SK-N-SH treated with all-trans-retinoic acid at 6 μM for 48 hours (cell line): ENCODE measurements around the gene LYPD3.

Source experiments
- ATAC-seq: fragments of 200-7000 bp; cut with Tn5 transposase; 3 replicates; pipeline ENCODE4 v1.9.1; 2020; ENCODE audit warnings: mild to moderate bottlenecking, moderate library complexity
- ARNTL ChIP-seq: fragments of 450-650 bp; formaldehyde crosslinking; IDR thresholded peaks from 2 replicates; pipeline ENCODE4 v1.5.0; 2020; ENCODE audit warnings: low read depth, mild to moderate bottlenecking, moderate library complexity, borderline replicate concordance
- BACH2 ChIP-seq: fragments of 250-450 bp; sonication (Bioruptor Pico); IDR thresholded peaks from 2 replicates; pipeline ENCODE4 v1.9.0; 2021; ENCODE audit warnings: mild to moderate bottlenecking, borderline replicate concordance
- CSDC2 ChIP-seq: fragments of 250-450 bp; sonication (Bioruptor Pico); IDR thresholded peaks from 2 replicates; pipeline ENCODE4 v1.5.0; 2020; ENCODE audit warnings: mild to moderate bottlenecking, moderate library complexity
- ESRRG ChIP-seq: fragments of 250-450 bp; sonication (Bioruptor Pico); IDR thresholded peaks from 2 replicates; pipeline ENCODE4 v1.6.1; 2021; ENCODE audit warnings: mild to moderate bottlenecking
- GLIS3 ChIP-seq: fragments of 250-450 bp; sonication (Bioruptor Pico); IDR thresholded peaks from 2 replicates; pipeline ENCODE4 v1.5.0; 2020; ENCODE audit warnings: mild to moderate bottlenecking, moderate library complexity
- ISL1 ChIP-seq: fragments of 250-450 bp; sonication (Bioruptor Pico); IDR thresholded peaks from 2 replicates; pipeline ENCODE4 v2.1.2; 2022; ENCODE audit warnings: mild to moderate bottlenecking, moderate library complexity
- OSR1 ChIP-seq: fragments of 250-450 bp; sonication (Bioruptor Pico); IDR thresholded peaks from 2 replicates; pipeline ENCODE4 v1.8.0; 2022; ENCODE audit warnings: moderate library complexity, mild to moderate bottlenecking, inconsistent platforms
- PPARA ChIP-seq: fragments of 250-450 bp; sonication (Bioruptor Pico); IDR thresholded peaks from 2 replicates; pipeline ENCODE4 v1.5.0; 2020; ENCODE audit warnings: mild to moderate bottlenecking, borderline replicate concordance
- RARB ChIP-seq: fragments of 250-450 bp; sonication (Bioruptor Pico); IDR thresholded peaks from 2 replicates; pipeline ENCODE4 v1.8.0; 2021; ENCODE audit warnings: mild to moderate bottlenecking, moderate library complexity
- SNAI2 ChIP-seq: fragments of 250-450 bp; sonication (Bioruptor Pico); IDR thresholded peaks from 2 replicates; pipeline ENCODE4 v1.5.0; 2020; ENCODE audit warnings: mild to moderate bottlenecking, moderate library complexity
- TCF4 ChIP-seq: fragments of 250-450 bp; sonication (Bioruptor Pico); IDR thresholded peaks from 2 replicates; pipeline ENCODE4 v1.8.0; 2021; ENCODE audit warnings: mild to moderate bottlenecking, moderate library complexity, borderline replicate concordance
- TOX ChIP-seq: fragments of 250-450 bp; sonication (Bioruptor Pico); IDR thresholded peaks from 2 replicates; pipeline ENCODE4 v1.8.0; 2021; ENCODE audit warnings: mild to moderate bottlenecking, moderate library complexity, borderline replicate concordance
- ZC3H10 ChIP-seq: fragments of 250-450 bp; sonication (Bioruptor Pico); IDR thresholded peaks from 2 replicates; pipeline ENCODE4 v1.5.1; 2021; ENCODE audit warnings: mild to moderate bottlenecking, moderate library complexity
- ZFP3 ChIP-seq: fragments of 250-450 bp; sonication (Bioruptor Pico); IDR thresholded peaks from 2 replicates; pipeline ENCODE4 v1.5.0; 2020; ENCODE audit warnings: mild to moderate bottlenecking, moderate library complexity
- ZFP30 ChIP-seq: fragments of 450-650 bp; formaldehyde crosslinking; IDR thresholded peaks from 2 replicates; pipeline ENCODE4 v1.5.0; 2022; ENCODE audit warnings: mild to moderate bottlenecking, moderate library complexity
- ZNF565 ChIP-seq: fragments of 450-650 bp; formaldehyde crosslinking; conservative IDR thresholded peaks from 2 replicates; pipeline ENCODE4 v1.5.0; 2020; ENCODE audit warnings: low read depth, mild to moderate bottlenecking, moderate library complexity
- ZNF8 ChIP-seq: fragments of 450-650 bp; formaldehyde crosslinking; IDR thresholded peaks from 2 replicates; pipeline ENCODE4 v1.5.0; 2020; ENCODE audit warnings: mild to moderate bottlenecking, moderate library complexity
- TF ChIP-seq, protein P1 (sequence below): fragments of 250-450 bp; sonication (Bioruptor Pico); IDR thresholded peaks from 2 replicates; pipeline ENCODE4 v1.8.0; 2020; ENCODE audit warnings: mild to moderate bottlenecking, moderate library complexity, borderline replicate concordance
- TF ChIP-seq, protein P2 (sequence below): fragments of 250-450 bp; sonication (Bioruptor Pico); IDR thresholded peaks from 2 replicates; pipeline ENCODE4 v1.5.1; 2020; ENCODE audit warnings: low read depth, mild to moderate bottlenecking, moderate library complexity
- TF ChIP-seq, protein P3 (sequence below): fragments of 250-450 bp; sonication (Bioruptor Pico); IDR thresholded peaks from 2 replicates; pipeline ENCODE4 v1.8.0; 2021; ENCODE audit warnings: low read depth, mild to moderate bottlenecking, moderate library complexity, borderline replicate concordance
- TF ChIP-seq, protein P4 (sequence below): fragments of 250-450 bp; sonication (Bioruptor Pico); IDR thresholded peaks from 2 replicates; pipeline ENCODE4 v1.5.0; 2020; ENCODE audit warnings: mild to moderate bottlenecking, moderate library complexity
- TF ChIP-seq, protein P5 (sequence below): fragments of 250-450 bp; sonication (Bioruptor Pico); IDR thresholded peaks from 2 replicates; pipeline ENCODE4 v1.5.1; 2021; ENCODE audit warnings: mild to moderate bottlenecking, moderate library complexity

Gene LYPD3

DNA sequence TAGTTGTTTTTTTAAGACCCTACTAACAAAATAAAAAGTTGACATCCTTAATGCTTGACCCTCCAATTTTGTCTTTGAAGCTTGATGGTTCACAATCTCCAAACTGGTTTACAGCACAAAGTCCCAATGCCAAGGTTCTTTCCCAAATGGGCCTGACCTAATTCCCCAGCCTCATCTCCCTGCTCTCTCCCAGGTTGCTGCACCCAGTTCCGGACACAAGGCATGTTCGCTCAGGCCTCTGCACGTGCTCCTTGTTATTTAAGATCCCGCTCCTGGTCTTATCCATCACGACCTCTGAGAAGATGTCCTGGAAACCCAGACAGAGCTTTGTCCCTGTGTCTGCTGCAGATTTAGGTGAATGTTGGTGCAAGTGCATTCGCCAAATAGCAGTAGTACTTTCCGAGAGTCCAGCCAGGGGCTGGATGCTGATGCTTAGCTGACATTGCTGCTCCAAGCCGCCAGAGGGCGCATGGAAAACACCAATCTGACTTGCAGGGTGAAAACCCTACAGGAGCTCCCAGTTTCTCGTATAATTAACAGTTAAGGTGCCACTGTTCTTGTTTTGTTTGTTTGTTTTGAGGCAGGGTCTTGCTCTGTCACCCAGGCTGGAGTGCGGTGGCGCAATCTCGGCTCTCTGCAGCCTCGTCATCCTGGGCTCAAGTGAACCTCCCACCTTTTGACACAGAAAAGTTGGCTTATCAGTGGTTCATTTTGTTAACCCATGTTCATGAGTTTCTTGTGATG lies 18.5 kb downstream of the LYPD3 start:
- ATAC-seq = peak; percentile 93
- TF ChIP-seq, protein P1, sequence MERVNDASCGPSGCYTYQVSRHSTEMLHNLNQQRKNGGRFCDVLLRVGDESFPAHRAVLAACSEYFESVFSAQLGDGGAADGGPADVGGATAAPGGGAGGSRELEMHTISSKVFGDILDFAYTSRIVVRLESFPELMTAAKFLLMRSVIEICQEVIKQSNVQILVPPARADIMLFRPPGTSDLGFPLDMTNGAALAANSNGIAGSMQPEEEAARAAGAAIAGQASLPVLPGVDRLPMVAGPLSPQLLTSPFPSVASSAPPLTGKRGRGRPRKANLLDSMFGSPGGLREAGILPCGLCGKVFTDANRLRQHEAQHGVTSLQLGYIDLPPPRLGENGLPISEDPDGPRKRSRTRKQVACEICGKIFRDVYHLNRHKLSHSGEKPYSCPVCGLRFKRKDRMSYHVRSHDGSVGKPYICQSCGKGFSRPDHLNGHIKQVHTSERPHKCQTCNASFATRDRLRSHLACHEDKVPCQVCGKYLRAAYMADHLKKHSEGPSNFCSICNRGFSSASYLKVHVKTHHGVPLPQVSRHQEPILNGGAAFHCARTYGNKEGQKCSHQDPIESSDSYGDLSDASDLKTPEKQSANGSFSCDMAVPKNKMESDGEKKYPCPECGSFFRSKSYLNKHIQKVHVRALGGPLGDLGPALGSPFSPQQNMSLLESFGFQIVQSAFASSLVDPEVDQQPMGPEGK (CRISPR knock-in tag) = no peak
- TF ChIP-seq, protein P2, sequence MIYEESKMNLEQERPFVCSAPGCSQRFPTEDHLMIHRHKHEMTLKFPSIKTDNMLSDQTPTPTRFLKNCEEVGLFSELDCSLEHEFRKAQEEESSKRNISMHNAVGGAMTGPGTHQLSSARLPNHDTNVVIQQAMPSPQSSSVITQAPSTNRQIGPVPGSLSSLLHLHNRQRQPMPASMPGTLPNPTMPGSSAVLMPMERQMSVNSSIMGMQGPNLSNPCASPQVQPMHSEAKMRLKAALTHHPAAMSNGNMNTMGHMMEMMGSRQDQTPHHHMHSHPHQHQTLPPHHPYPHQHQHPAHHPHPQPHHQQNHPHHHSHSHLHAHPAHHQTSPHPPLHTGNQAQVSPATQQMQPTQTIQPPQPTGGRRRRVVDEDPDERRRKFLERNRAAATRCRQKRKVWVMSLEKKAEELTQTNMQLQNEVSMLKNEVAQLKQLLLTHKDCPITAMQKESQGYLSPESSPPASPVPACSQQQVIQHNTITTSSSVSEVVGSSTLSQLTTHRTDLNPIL (CRISPR knock-in tag) = no peak
- TF ChIP-seq, protein P3, sequence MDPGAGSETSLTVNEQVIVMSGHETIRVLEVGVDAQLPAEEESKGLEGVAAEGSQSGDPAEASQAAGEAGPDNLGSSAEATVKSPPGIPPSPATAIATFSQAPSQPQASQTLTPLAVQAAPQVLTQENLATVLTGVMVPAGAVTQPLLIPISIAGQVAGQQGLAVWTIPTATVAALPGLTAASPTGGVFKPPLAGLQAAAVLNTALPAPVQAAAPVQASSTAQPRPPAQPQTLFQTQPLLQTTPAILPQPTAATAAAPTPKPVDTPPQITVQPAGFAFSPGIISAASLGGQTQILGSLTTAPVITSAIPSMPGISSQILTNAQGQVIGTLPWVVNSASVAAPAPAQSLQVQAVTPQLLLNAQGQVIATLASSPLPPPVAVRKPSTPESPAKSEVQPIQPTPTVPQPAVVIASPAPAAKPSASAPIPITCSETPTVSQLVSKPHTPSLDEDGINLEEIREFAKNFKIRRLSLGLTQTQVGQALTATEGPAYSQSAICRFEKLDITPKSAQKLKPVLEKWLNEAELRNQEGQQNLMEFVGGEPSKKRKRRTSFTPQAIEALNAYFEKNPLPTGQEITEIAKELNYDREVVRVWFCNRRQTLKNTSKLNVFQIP = no peak
- no peak for TF ChIP-seq PPARA (CRISPR knock-in tag)
- no peak for TF ChIP-seq BACH2 (CRISPR knock-in tag)
- no peak for TF ChIP-seq ZFP30 (CRISPR knock-in tag)
- TF ChIP-seq CSDC2 = no peak
- TF ChIP-seq ZNF8 (CRISPR knock-in tag) = no peak
- TF ChIP-seq ZC3H10 (CRISPR knock-in tag) = no peak
- no peak for TF ChIP-seq RARB (CRISPR knock-in tag)
- TF ChIP-seq GLIS3 = no peak
- no peak for TF ChIP-seq SNAI2
- no peak for TF ChIP-seq TCF4 (CRISPR knock-in tag)
- TF ChIP-seq, protein P4, sequence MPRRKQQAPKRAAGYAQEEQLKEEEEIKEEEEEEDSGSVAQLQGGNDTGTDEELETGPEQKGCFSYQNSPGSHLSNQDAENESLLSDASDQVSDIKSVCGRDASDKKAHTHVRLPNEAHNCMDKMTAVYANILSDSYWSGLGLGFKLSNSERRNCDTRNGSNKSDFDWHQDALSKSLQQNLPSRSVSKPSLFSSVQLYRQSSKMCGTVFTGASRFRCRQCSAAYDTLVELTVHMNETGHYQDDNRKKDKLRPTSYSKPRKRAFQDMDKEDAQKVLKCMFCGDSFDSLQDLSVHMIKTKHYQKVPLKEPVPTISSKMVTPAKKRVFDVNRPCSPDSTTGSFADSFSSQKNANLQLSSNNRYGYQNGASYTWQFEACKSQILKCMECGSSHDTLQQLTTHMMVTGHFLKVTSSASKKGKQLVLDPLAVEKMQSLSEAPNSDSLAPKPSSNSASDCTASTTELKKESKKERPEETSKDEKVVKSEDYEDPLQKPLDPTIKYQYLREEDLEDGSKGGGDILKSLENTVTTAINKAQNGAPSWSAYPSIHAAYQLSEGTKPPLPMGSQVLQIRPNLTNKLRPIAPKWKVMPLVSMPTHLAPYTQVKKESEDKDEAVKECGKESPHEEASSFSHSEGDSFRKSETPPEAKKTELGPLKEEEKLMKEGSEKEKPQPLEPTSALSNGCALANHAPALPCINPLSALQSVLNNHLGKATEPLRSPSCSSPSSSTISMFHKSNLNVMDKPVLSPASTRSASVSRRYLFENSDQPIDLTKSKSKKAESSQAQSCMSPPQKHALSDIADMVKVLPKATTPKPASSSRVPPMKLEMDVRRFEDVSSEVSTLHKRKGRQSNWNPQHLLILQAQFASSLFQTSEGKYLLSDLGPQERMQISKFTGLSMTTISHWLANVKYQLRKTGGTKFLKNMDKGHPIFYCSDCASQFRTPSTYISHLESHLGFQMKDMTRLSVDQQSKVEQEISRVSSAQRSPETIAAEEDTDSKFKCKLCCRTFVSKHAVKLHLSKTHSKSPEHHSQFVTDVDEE = no peak
- no peak for TF ChIP-seq TOX (CRISPR knock-in tag)
- no peak for TF ChIP-seq ZNF565 (CRISPR knock-in tag)
- TF ChIP-seq ISL1 (CRISPR knock-in tag) = no peak

DNA sequence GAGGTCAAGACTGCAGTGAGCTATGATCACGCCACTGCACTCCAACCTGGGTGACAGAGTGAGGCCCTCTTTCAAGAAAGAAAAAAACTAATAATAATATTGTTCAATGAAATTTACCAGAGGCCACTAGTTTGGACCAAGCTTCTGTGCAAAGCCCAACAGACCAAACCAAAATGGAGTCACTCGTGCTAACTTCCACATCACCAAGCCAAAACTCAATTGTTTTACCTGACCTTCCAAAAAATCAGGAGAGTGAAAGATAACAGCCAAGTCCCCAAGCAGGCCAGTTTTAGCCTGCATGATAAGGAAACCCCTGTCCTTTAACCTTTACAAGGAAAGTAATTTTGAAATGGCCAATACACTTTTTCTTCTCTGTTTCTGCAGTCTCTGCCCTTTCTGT lies 20.0 kb downstream of the LYPD3 start:
- TF ChIP-seq ZNF8 (CRISPR knock-in tag) (no peak), SNAI2 (no peak), CSDC2 (no peak), PPARA (CRISPR knock-in tag) (no peak), ZFP30 (CRISPR knock-in tag) (no peak), ZFP3 (CRISPR knock-in tag) (no peak), ESRRG (CRISPR knock-in tag) (no peak), RARB (CRISPR knock-in tag) (no peak), OSR1 (CRISPR knock-in tag) (no peak), BACH2 (CRISPR knock-in tag) (no peak), ARNTL (no peak)
- TF ChIP-seq, protein P1 (CRISPR knock-in tag) = no peak
- TF ChIP-seq, protein P5, sequence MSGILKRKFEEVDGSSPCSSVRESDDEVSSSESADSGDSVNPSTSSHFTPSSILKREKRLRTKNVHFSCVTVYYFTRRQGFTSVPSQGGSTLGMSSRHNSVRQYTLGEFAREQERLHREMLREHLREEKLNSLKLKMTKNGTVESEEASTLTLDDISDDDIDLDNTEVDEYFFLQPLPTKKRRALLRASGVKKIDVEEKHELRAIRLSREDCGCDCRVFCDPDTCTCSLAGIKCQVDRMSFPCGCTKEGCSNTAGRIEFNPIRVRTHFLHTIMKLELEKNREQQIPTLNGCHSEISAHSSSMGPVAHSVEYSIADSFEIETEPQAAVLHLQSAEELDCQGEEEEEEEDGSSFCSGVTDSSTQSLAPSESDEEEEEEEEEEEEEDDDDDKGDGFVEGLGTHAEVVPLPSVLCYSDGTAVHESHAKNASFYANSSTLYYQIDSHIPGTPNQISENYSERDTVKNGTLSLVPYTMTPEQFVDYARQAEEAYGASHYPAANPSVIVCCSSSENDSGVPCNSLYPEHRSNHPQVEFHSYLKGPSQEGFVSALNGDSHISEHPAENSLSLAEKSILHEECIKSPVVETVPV (CRISPR knock-in tag) = no peak
- TF ChIP-seq, protein P3 = no peak
- TF ChIP-seq, protein P4 = no peak
- TF ChIP-seq, all 23 proteins: peak for 0
- ATAC-seq = no peak
